Gastrocnemius medialis (tissue), 4 donors: ENCODE results near the gene FRZB.

Source experiments
- CTCF ChIP-seq, 5 experiments: fragments of 450-650 bp in 3 of 5; fragments of 200-600 bp in 2 of 5; sonication (generic) in 2 of 5; IDR thresholded peaks in 4 of 5; conservative IDR thresholded peaks in 1 of 5; 1 replicate in 4 of 5; 2 replicates in 1 of 5; pipeline ENCODE4 v1.5.1; 2016 to 2019; ENCODE audit warnings: antibody characterized with exemption in 5 of 5, mild to moderate bottlenecking in 3 of 5, moderate library complexity in 3 of 5
- POLR2A ChIP-seq, 2 donors: fragments of 450-650 bp; IDR thresholded peaks; one replicate each; pipeline ENCODE4 v1.6.1; 2017; ENCODE audit warnings: antibody characterized with exemption in 2 of 2, mild to moderate bottlenecking in 2 of 2, moderate library complexity in 2 of 2

- TF ChIP-seq CTCF (IDR thresholded peaks at IDR 0.05 in 4 of 5, conservative IDR thresholded peaks at IDR 0.05 in 1 of 5) (no peak), POLR2A (IDR thresholded peaks at IDR 0.05) (no peak)
These were observed 48.9 kb downstream of the FRZB start for GRCh38 chr2:182817558-182817957.
